HepG2 (cell line): Measurements from ENCODE around the gene FABP1. TPM values are rescaled to one million over a fixed set of nuclear protein-coding genes. Genes with fewer than 3 reads are reported as not detected.
A peak's percentile ranks its signal among the peaks of the same experiment; 100 is the strongest.

Experiments used
- BATF2 ChIP-seq: sonication (generic); formaldehyde crosslinking; IDR thresholded peaks from 2 replicates; pipeline ENCODE4 v1.8.0; 2022; ENCODE audit warnings: mild to moderate bottlenecking, missing genetic modification reagents, moderate library complexity
- BORCS8-MEF2B ChIP-seq: sonication (generic); formaldehyde crosslinking; IDR thresholded peaks from 2 replicates; pipeline ENCODE4 v1.8.0; 2022; ENCODE audit warnings: mild to moderate bottlenecking, missing genetic modification reagents
- BRF2 ChIP-seq: sonication (generic); formaldehyde crosslinking; IDR thresholded peaks from 2 replicates; pipeline ENCODE4 v1.8.1; 2022; ENCODE audit warnings: mild to moderate bottlenecking, missing genetic modification reagents
- CBX2 ChIP-seq, 2 experiments: fragments of 200-600 bp in 1 of 2; sonication (generic); formaldehyde crosslinking in 1 of 2; IDR thresholded peaks; 2 replicates each; pipeline versions ENCODE4 v1.7.0 to v1.8.1; 2018 to 2022; ENCODE audit warnings: low read depth in 2 of 2, low read length in 1 of 2, mild to moderate bottlenecking in 1 of 2, missing genetic modification reagents in 1 of 2
- ELF1 ChIP-seq: sonication (generic); formaldehyde crosslinking; IDR thresholded peaks from 2 replicates; pipeline ENCODE4 v1.4.0; 2020; ENCODE audit warnings: missing genetic modification reagents
- ETV5 ChIP-seq: IDR thresholded peaks from 2 replicates; pipeline ENCODE4 v1.6.1; 2018; ENCODE audit warnings: missing biosample characterization, missing genetic modification reagents, inconsistent platforms, borderline replicate concordance
- GFI1 ChIP-seq: sonication (generic); formaldehyde crosslinking; IDR thresholded peaks from 2 replicates; pipeline ENCODE4 v1.5.0; 2020; ENCODE audit warnings: missing genetic modification reagents, mild to moderate bottlenecking, borderline replicate concordance
- LCORL ChIP-seq, 2 experiments: fragments of 450-650 bp in 1 of 2; sonication (generic) in 1 of 2; formaldehyde crosslinking in 1 of 2; IDR thresholded peaks; 2 replicates each; pipeline versions ENCODE4 v1.5.0 to v1.6.1; 2017 to 2020; ENCODE audit warnings: antibody characterized with exemption in 1 of 2, missing genetic modification reagents in 1 of 2
- MEF2D ChIP-seq: sonication (generic); formaldehyde crosslinking; IDR thresholded peaks from 2 replicates; pipeline ENCODE4 v1.5.1; 2020; ENCODE audit warnings: mild to moderate bottlenecking, missing genetic modification reagents
- MLLT10 ChIP-seq: sonication (generic); formaldehyde crosslinking; IDR thresholded peaks from 2 replicates; pipeline ENCODE4 v1.4.0; 2020; ENCODE audit warnings: missing genetic modification reagents
- MXI1 ChIP-seq: IDR thresholded peaks from 3 replicates; pipeline ENCODE4 v1.6.1; 2012; ENCODE audit warnings: low read depth, low read length, inconsistent platforms, borderline replicate concordance
- MYNN ChIP-seq: sonication (generic); formaldehyde crosslinking; IDR thresholded peaks from 2 replicates; pipeline ENCODE4 v1.4.0; 2020; ENCODE audit warnings: mild to moderate bottlenecking, low read depth, missing genetic modification reagents
- NR2F1 ChIP-seq, 2 experiments: fragments of 450-650 bp in 1 of 2; formaldehyde crosslinking in 1 of 2; IDR thresholded peaks; 2 replicates each; pipeline versions ENCODE4 v1.5.0 to v1.6.1; 2016 to 2020; ENCODE audit warnings: mild to moderate bottlenecking in 1 of 2, missing compliant biosample characterization in 1 of 2, missing genetic modification reagents in 1 of 2, moderate library complexity in 1 of 2
- RARA ChIP-seq: IDR thresholded peaks from 2 replicates; pipeline ENCODE4 v1.6.1; 2016; ENCODE audit warnings: missing genetic modification reagents, missing compliant biosample characterization
- RELA ChIP-seq: sonication (generic); formaldehyde crosslinking; IDR thresholded peaks from 2 replicates; pipeline ENCODE4 v1.4.0; 2020; ENCODE audit warnings: missing genetic modification reagents
- SNAPC5 ChIP-seq: sonication (generic); formaldehyde crosslinking; IDR thresholded peaks from 2 replicates; pipeline ENCODE4 v1.8.1; 2023; ENCODE audit warnings: mild to moderate bottlenecking, missing genetic modification reagents, borderline replicate concordance
- SOX6 ChIP-seq, 2 experiments: fragments of 450-650 bp in 1 of 2; sonication (generic) in 1 of 2; formaldehyde crosslinking in 1 of 2; IDR thresholded peaks; 2 replicates each; pipeline versions ENCODE4 v1.4.0 to v1.6.1; 2017 to 2020; ENCODE audit warnings: antibody characterized with exemption in 1 of 2, mild to moderate bottlenecking in 1 of 2, missing genetic modification reagents in 1 of 2
- TBP ChIP-seq: sonication (generic); formaldehyde crosslinking; IDR thresholded peaks from 2 replicates; pipeline ENCODE4 v1.5.0; 2020; ENCODE audit warnings: missing genetic modification reagents
- TBX2 ChIP-seq: sonication (generic); formaldehyde crosslinking; IDR thresholded peaks from 2 replicates; pipeline ENCODE4 v1.5.0; 2020; ENCODE audit warnings: missing genetic modification reagents, mild to moderate bottlenecking, borderline replicate concordance
- TCF7 ChIP-seq: sonication (generic); IDR thresholded peaks from 2 replicates; pipeline ENCODE4 v1.6.1; 2016; ENCODE audit warnings: antibody characterized with exemption, low read depth
- ZBTB42 ChIP-seq: sonication (generic); formaldehyde crosslinking; IDR thresholded peaks from 2 replicates; pipeline ENCODE4 v1.5.0; 2020; ENCODE audit warnings: mild to moderate bottlenecking, missing genetic modification reagents
- ZFP90 ChIP-seq: sonication (generic); formaldehyde crosslinking; IDR thresholded peaks from 2 replicates; pipeline ENCODE4 v1.8.0; 2022; ENCODE audit warnings: missing genetic modification reagents, mild to moderate bottlenecking, inconsistent platforms, borderline replicate concordance
- ZNF263 ChIP-seq: sonication (generic); formaldehyde crosslinking; IDR thresholded peaks from 2 replicates; pipeline ENCODE4 v1.4.0; 2020; ENCODE audit warnings: missing genetic modification reagents
- ZNF782 ChIP-seq: sonication (generic); formaldehyde crosslinking; IDR thresholded peaks from 2 replicates; pipeline ENCODE4 v1.4.0; 2020; ENCODE audit warnings: missing genetic modification reagents, mild to moderate bottlenecking, borderline replicate concordance
- ZNF784 ChIP-seq: sonication (generic); formaldehyde crosslinking; IDR thresholded peaks from 2 replicates; pipeline ENCODE4 v1.5.1; 2020; ENCODE audit warnings: missing genetic modification reagents, mild to moderate bottlenecking, borderline replicate concordance
- ZNF839 ChIP-seq: sonication (generic); formaldehyde crosslinking; IDR thresholded peaks from 2 replicates; pipeline ENCODE4 v1.4.0; 2020; ENCODE audit warnings: missing genetic modification reagents, mild to moderate bottlenecking, borderline replicate concordance
- ZSCAN30 ChIP-seq: sonication (generic); formaldehyde crosslinking; IDR thresholded peaks from 2 replicates; pipeline ENCODE4 v1.5.0; 2020; ENCODE audit warnings: mild to moderate bottlenecking, missing genetic modification reagents
- polyA plus RNA-seq, 8 experiments: library from polyadenylated mRNA; depleted of rRNA in 3 of 8; stranded (reverse) in 7 of 8; unstranded in 1 of 8; fragments of >200 nt; fragmentation: Illumina TruSeq in 4 of 8; extraction: Trizol in 4 of 8; gene quantifications; 2 replicates each; pipeline versions ENCODE4 v1.2.1 to v1.2.3, GENCODE V29; 2011 to 2016; ENCODE audit warnings: low read depth in 4 of 8, missing spikeins in 1 of 8, mixed read lengths in 1 of 8; ENCODE audit not compliant: insufficient read depth in 1 of 8
- total RNA-seq, 5 experiments: library from RNA; depleted of rRNA; stranded (reverse); fragments of >200 nt; fragmentation: Illumina TruSeq; extraction: Trizol; gene quantifications; 2 replicates each; pipeline ENCODE4 v1.2.3, GENCODE V29; 2016; ENCODE audit warnings: low read depth in 1 of 5

The FABP1 gene
- total and polyA plus RNA-seq, 2 of the 13 experiments (the other 11 are each of a cell fraction or from before 2014, with no cell fraction given), result 644 to 1,608 TPM

GRCh38 chr2:88131201-88131998 lies 3.5 kb upstream of the FABP1 start (continued):
- no peak; the same call in 1 of the 2 replicates for TF ChIP-seq BRF2 (CRISPR knock-in tag)
- TF ChIP-seq TBP (CRISPR knock-in tag), result no peak
- peak; percentile 85 for TF ChIP-seq TBX2 (CRISPR knock-in tag)
- TF ChIP-seq ELF1 (CRISPR knock-in tag), result no peak
- 0 out of 2 replicates have a peak, but pooled peaks have one; percentile 41 for TF ChIP-seq GFI1 (CRISPR knock-in tag)
- 0 out of 2 replicates have a peak, but pooled peaks have one; percentile 32 for TF ChIP-seq ZNF263 (CRISPR knock-in tag)
- no peak for TF ChIP-seq CBX2 (IDR thresholded peaks at IDR 0.05; ENCODE audit: low read depth, low read length)
- no peak for TF ChIP-seq CBX2 (CRISPR knock-in tag; IDR thresholded peaks at IDR 0.05; ENCODE audit: low read depth)
- TF ChIP-seq NR2F1 (CRISPR knock-in tag; IDR thresholded peaks at IDR 0.05), result no peak
- TF ChIP-seq MXI1, result no peak
- TF ChIP-seq BORCS8-MEF2B (CRISPR knock-in tag), result 0 out of 2 replicates have a peak, but pooled peaks have one; percentile 30
- TF ChIP-seq ZNF839 (CRISPR knock-in tag), result no peak
- TF ChIP-seq ZSCAN30 (CRISPR knock-in tag), result no peak
- no peak for TF ChIP-seq BATF2 (CRISPR knock-in tag)
- peak; percentile 57; the same call in 1 of the 2 replicates for TF ChIP-seq TCF7
- TF ChIP-seq ZNF782 (CRISPR knock-in tag), result no peak
- no peak for TF ChIP-seq RELA (CRISPR knock-in tag)
- peak; percentile 71; the same call in 1 of the 2 replicates for TF ChIP-seq RARA (CRISPR knock-in tag)
- no peak for TF ChIP-seq SNAPC5 (CRISPR knock-in tag)
- TF ChIP-seq ZBTB42 (CRISPR knock-in tag), result no peak
- no peak for TF ChIP-seq ZNF784 (CRISPR knock-in tag)
- TF ChIP-seq ZFP90, result peak; percentile 74; the same call in 1 of the 2 replicates
- TF ChIP-seq ETV5, result 0 out of 2 replicates have a peak, but pooled peaks have one; percentile 6
- TF ChIP-seq LCORL (IDR thresholded peaks at IDR 0.05), result no peak
- TF ChIP-seq LCORL (CRISPR knock-in tag; IDR thresholded peaks at IDR 0.05), result peak; percentile 71; the same call in 1 of the 2 replicates
- no peak for TF ChIP-seq MLLT10 (CRISPR knock-in tag)
- TF ChIP-seq MYNN (CRISPR knock-in tag), result no peak
- TF ChIP-seq MEF2D, result no peak
- TF ChIP-seq SOX6 (IDR thresholded peaks at IDR 0.05), result no peak
- TF ChIP-seq SOX6 (CRISPR knock-in tag; IDR thresholded peaks at IDR 0.05), result peak; percentile 92
